PC-3 (cell line): Measurements from ENCODE around the gene DCAF7. TPM values are rescaled to one million over a fixed set of nuclear protein-coding genes. Genes with fewer than 3 reads are reported as not detected.

Experiments used
- ATAC-seq: fragments of 200-7000 bp; cut with Tn5 transposase; 2 replicates; pipeline ENCODE4 v1.9.1; 2020; ENCODE audit warnings: mild to moderate bottlenecking, moderate library complexity
- BruUV-seq: library from RNA; stranded (reverse); fragments of 400-500 nt; replicated peaks from 2 replicates; lab custom pipeline; 2021; lab: Mats Ljungman, UMichigan
- CTCF ChIA-PET: fragments of 300-600 bp; sonication (Branson Sonifier 250); formaldehyde crosslinking; loops from one replicate; lab custom pipeline; 2022; ENCODE audit warnings: antibody characterized with exemption; lab: Charles Lee
- POLR2A ChIA-PET: fragments of 300-600 bp; sonication (Branson Sonifier 250); formaldehyde crosslinking; loops from one replicate; lab custom pipeline; 2022; ENCODE audit warnings: antibody characterized with exemption; ENCODE audit not compliant: unreplicated experiment; lab: Charles Lee
- DNase-seq: peaks from one replicate; pipeline ENCODE4 v3.0.0-alpha.2; 2015
- H2AFZ ChIP-seq: fragments of 300-600 bp; sonication (generic); 2 replicates; pipeline ENCODE4 v1.6.0; 2016; ENCODE audit warnings: antibody characterized with exemption, low read length
- H3F3A ChIP-seq: fragments of 300-600 bp; sonication (generic); one replicate; pipeline ENCODE4 v1.6.0; 2017; ENCODE audit warnings: antibody characterized with exemption, low read length, control low read depth, mild to moderate bottlenecking; ENCODE audit not compliant: unreplicated experiment
- H3K27ac ChIP-seq: fragments of 300-600 bp; sonication (generic); 2 replicates; pipeline ENCODE4 v1.5.1; 2016; ENCODE audit warnings: mild to moderate bottlenecking, low read length
- H3K27me3 ChIP-seq: fragments of 300-600 bp; sonication (generic); 2 replicates; pipeline ENCODE4 v1.6.1; 2016; ENCODE audit warnings: low read length, mixed read lengths
- H3K36me3 ChIP-seq: fragments of 300-600 bp; sonication (generic); 2 replicates; pipeline ENCODE4 v1.6.1; 2016; ENCODE audit warnings: low read depth, mixed run types, low read length, mixed read lengths
- H3K4me1 ChIP-seq: fragments of 300-600 bp; sonication (generic); 2 replicates; pipeline ENCODE4 v1.5.1; 2016; ENCODE audit warnings: low read length; ENCODE audit not compliant: insufficient read depth
- H3K4me2 ChIP-seq: fragments of 300-600 bp; sonication (generic); 2 replicates; pipeline ENCODE4 v1.6.0; 2016; ENCODE audit warnings: low read length
- H3K4me3 ChIP-seq: fragments of 300-600 bp; sonication (generic); 2 replicates; pipeline ENCODE4 v1.5.1; 2016; ENCODE audit warnings: mild to moderate bottlenecking, low read length, mixed read lengths
- H3K79me2 ChIP-seq: fragments of 300-600 bp; sonication (generic); 2 replicates; pipeline ENCODE4 v1.6.1; 2017; ENCODE audit warnings: low read length, mixed read lengths
- H3K9ac ChIP-seq: fragments of 300-600 bp; sonication (generic); 2 replicates; pipeline ENCODE4 v1.6.0; 2016; ENCODE audit warnings: mild to moderate bottlenecking, low read length
- H3K9me2 ChIP-seq: fragments of 300-600 bp; sonication (generic); replicated peaks from 2 replicates; pipeline ENCODE4 v1.6.1; 2016; ENCODE audit warnings: mixed run types, low read length, mixed read lengths
- H3K9me3 ChIP-seq: fragments of 300-600 bp; sonication (generic); 2 replicates; pipeline ENCODE4 v1.6.1; 2016; ENCODE audit warnings: low read length, mixed read lengths
- H4K20me1 ChIP-seq: fragments of 300-600 bp; sonication (generic); 2 replicates; pipeline ENCODE4 v1.6.1; 2016; ENCODE audit warnings: low read length, mixed read lengths
- CTCF ChIP-seq: fragments of 300-600 bp; sonication (generic); conservative IDR thresholded peaks from 2 replicates; pipeline ENCODE4 v1.5.1; 2017; ENCODE audit warnings: antibody characterized with exemption, low read depth, mild to moderate bottlenecking, low read length
- EZH2 ChIP-seq: fragments of 300-600 bp; sonication (generic); IDR thresholded peaks from one replicate; pipeline ENCODE4 v1.6.1; 2017; ENCODE audit warnings: antibody characterized with exemption, mild to moderate bottlenecking, low read length; ENCODE audit not compliant: unreplicated experiment
- EZH2phosphoT487 ChIP-seq: fragments of 300-600 bp; sonication (generic); IDR thresholded peaks from 2 replicates; pipeline ENCODE4 v1.6.1; 2018; ENCODE audit warnings: mild to moderate bottlenecking, antibody characterized with exemption, low read length, borderline replicate concordance
- intact Hi-C: fragments of 100-400 bp; cut with micrococcal nuclease; formaldehyde crosslinking; loops from 2 replicates; pipeline ENCODE4 v1.9.0; 2023
- total RNA-seq: library from RNA; depleted of rRNA; stranded (reverse); fragments of >200 nt; gene quantifications from 2 replicates; pipeline ENCODE4 v1.2.3, GENCODE V29; 2014

The DCAF7 gene
- total RNA-seq, 1 experiment from 2014 or later: 46.5 TPM

GRCh38 chr17:63512896-63513644 is 37.2 kb upstream of the DCAF7 start:
- Histone ChIP-seq H2AFZ (no peak overlapping the region), H3K36me3 (no peaks in the 10 kb centered on the region), H3K9me3 (no peaks in the 10 kb centered on the region), H4K20me1 (no peaks in the 10 kb centered on the region), H3K27me3 (no peaks in the 10 kb centered on the region), H3K4me3 (no peak overlapping the region), H3K9ac (no peak overlapping the region), H3K9me2 (no peaks in the 10 kb centered on the region), H3K4me1 (peaks cover 14% of the 10 kb centered on the region), H3F3A (no peaks in the 10 kb centered on the region), H3K27ac (no peak overlapping the region), H3K79me2 (no peaks in the 10 kb centered on the region), H3K4me2 (no peak overlapping the region)
- intact Hi-C loops: no loop called here
- no peak for TF ChIP-seq CTCF
- no peak for TF ChIP-seq EZH2
- TF ChIP-seq EZH2phosphoT487: no peak
- POLR2A ChIA-PET: no interaction called here
- ATAC-seq: no peak
- CTCF ChIA-PET: no interaction called here
- DNase-seq: no peak
- BruUV-seq: no TSS peak

DNA sequence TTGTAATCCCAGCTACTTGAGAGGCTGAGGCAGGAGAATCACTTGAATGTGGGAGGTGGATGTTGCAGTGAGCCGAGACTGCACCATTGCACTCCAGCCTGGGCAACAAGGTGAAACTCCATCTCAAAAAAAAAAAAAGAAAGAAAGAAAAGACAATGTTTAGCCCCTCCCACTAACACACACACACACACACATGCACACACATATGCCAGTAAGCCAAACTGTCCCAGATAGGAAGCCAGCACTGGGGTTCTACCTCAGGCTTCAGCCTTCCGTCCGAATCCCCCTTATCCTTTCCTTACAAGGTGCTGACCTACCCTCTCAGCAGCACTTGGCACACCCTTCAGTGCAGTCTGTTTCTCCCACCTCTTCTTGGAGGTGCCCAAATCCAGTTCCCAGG is 35.8 kb upstream of the DCAF7 start:
- Histone ChIP-seq H2AFZ (no peak overlapping the region), H3K36me3 (no peaks in the 10 kb centered on the region), H3F3A (no peaks in the 10 kb centered on the region), H3K79me2 (no peaks in the 10 kb centered on the region), H3K4me3 (no peak overlapping the region), H4K20me1 (no peaks in the 10 kb centered on the region), H3K9ac (no peak overlapping the region), H3K9me3 (no peaks in the 10 kb centered on the region), H3K4me1 (peaks cover 14% of the 10 kb centered on the region), H3K27ac (no peak overlapping the region), H3K4me2 (no peak overlapping the region), H3K9me2 (no peaks in the 10 kb centered on the region), H3K27me3 (no peaks in the 10 kb centered on the region)
- ATAC-seq (no peak), DNase-seq (no peak)
- CTCF ChIA-PET: no interaction called here
- intact Hi-C loops: no loop called here
- no peak for TF ChIP-seq EZH2phosphoT487
- no TSS peak for BruUV-seq
- POLR2A ChIA-PET: no interaction called here

DNA sequence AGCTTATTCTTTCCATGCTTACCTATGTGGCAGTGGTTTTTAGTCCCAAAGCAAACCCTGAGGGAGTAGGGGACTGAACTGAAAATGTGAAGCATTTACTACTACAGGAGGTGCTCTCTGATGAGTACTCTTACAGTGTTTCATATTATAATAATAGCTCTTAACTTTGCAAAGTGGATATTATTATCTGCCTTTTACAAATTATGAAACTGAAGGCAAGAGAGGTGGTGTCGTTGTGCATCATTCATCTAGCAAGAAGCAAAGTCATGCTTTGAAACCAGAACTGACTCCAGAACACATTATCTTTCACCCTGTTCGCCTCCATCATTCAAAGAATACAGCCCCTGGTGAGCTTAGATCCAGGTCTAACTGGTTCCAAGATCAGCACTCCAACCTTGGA is 35.3 kb upstream of the DCAF7 start:
- peaks cover 14% of the 10 kb centered on the region for H3K4me1 ChIP-seq
- no peak overlapping the region for H3K27ac ChIP-seq
- no peaks in the 10 kb centered on the region for H3K79me2 ChIP-seq
- H4K20me1 ChIP-seq: no peaks in the 10 kb centered on the region
- no peak overlapping the region for H2AFZ ChIP-seq
- no peaks in the 10 kb centered on the region for H3K27me3 ChIP-seq
- ChIA-PET POLR2A (no interaction called here), CTCF (no interaction called here)
- no peak overlapping the region for H3K4me2 ChIP-seq
- intact Hi-C loops: no loop called here
- no peaks in the 10 kb centered on the region for H3K9me3 ChIP-seq
- no TSS peak for BruUV-seq
- TF ChIP-seq EZH2phosphoT487 (no peak), CTCF (no peak), EZH2 (no peak)
- DNase-seq (no peak), ATAC-seq (no peak)
- no peak overlapping the region for H3K4me3 ChIP-seq
- no peak overlapping the region for H3K9ac ChIP-seq
- H3K36me3 ChIP-seq: no peaks in the 10 kb centered on the region
- H3K9me2 ChIP-seq: no peaks in the 10 kb centered on the region
- H3F3A ChIP-seq: no peaks in the 10 kb centered on the region
